Measurements from ENCODE around the gene ST6GALNAC1.

GRCh38 chr17:76690596-76691280 lies 47.2 kb upstream of the ST6GALNAC1 start:
- TF ChIP-seq CTCF (IDR thresholded peaks at IDR 0.05) (no peak), POLR2A (IDR thresholded peaks at IDR 0.05) (no peak)
